SK-N-SH (cell line): ENCODE results near the gene IFI16. TPM values are rescaled to one million over a fixed set of nuclear protein-coding genes. Genes with fewer than 3 reads are reported as not detected.

Experiments
- CTCF ChIA-PET: fragments of 300-600, 350-600 bp; formaldehyde crosslinking; extraction: SDS; loops from one replicate; lab custom pipeline; 2021; lab: Yijun Ruan, JAX
- POLR2A ChIA-PET: fragments of 350-600 bp; sonication (Branson Sonifier 250); formaldehyde crosslinking; extraction: SDS; loops from one replicate; lab custom pipeline; 2020; ENCODE audit warnings: antibody characterized with exemption, inconsistent platforms; lab: Yijun Ruan, JAX
- DNase-seq: peaks from one replicate; pipeline ENCODE4 v3.0.0; 2012
- H2AFZ ChIP-seq: fragments of 200-600 bp; sonication (generic); 2 replicates; pipeline ENCODE4 v1.8.1; 2016; ENCODE audit warnings: antibody characterized with exemption, mild to moderate bottlenecking, low read depth
- H3F3A ChIP-seq: fragments of 200-600 bp; sonication (generic); replicated peaks from 2 replicates; pipeline ENCODE3; 2016; ENCODE audit warnings: antibody characterized with exemption, mild to moderate bottlenecking; ENCODE audit not compliant: insufficient read depth
- H3K27ac ChIP-seq, 2 experiments: fragments of 200-500 bp in 1 of 2; fragments of 200-600 bp in 1 of 2; sonication (Bioruptor generic) in 1 of 2; sonication (generic), shearing (Covaris generic) in 1 of 2; 2 replicates each; pipeline versions ENCODE4 v1.5.1 to v1.6.1; 2014 to 2016; ENCODE audit warnings: low read depth in 2 of 2, inconsistent platforms in 1 of 2, low read length in 1 of 2, mild to moderate bottlenecking in 1 of 2, mixed read lengths in 1 of 2
- H3K27me3 ChIP-seq: fragments of 200-600 bp; sonication (generic), shearing (Covaris generic); 2 replicates; pipeline ENCODE4 v1.6.1; 2016; ENCODE audit warnings: mixed run types; ENCODE audit not compliant: insufficient read depth
- H3K36me3 ChIP-seq, 2 experiments: fragments of 200-500 bp in 1 of 2; fragments of 200-600 bp in 1 of 2; sonication (Bioruptor generic) in 1 of 2; sonication (generic) in 1 of 2; replicated peaks in 1 of 2; 2 replicates each; pipeline versions ENCODE3 to v1.5.1; 2014 to 2016; ENCODE audit warnings: low read length in 1 of 2, mild to moderate bottlenecking in 1 of 2; ENCODE audit not compliant: insufficient read depth in 2 of 2, control insufficient read depth in 1 of 2
- H3K4me1 ChIP-seq, 2 experiments: fragments of 200-500 bp in 1 of 2; fragments of 200-600 bp in 1 of 2; sonication (Bioruptor generic) in 1 of 2; sonication (generic), shearing (Covaris generic) in 1 of 2; 2 replicates each; pipeline versions ENCODE4 v1.5.1 to v1.6.1; 2014 to 2016; ENCODE audit warnings: low read depth in 1 of 2, low read length in 1 of 2, mixed run types in 1 of 2; ENCODE audit not compliant: insufficient read depth in 2 of 2, control insufficient read depth in 1 of 2
- H3K4me2 ChIP-seq: fragments of 200-600 bp; sonication (generic), shearing (Covaris generic); 2 replicates; pipeline ENCODE4 v1.6.1; 2017; ENCODE audit warnings: mixed run types
- H3K4me3 ChIP-seq, 2 experiments: fragments of 200-500 bp in 1 of 2; fragments of 200-600 bp in 1 of 2; sonication (Bioruptor generic) in 1 of 2; sonication (generic), shearing (Covaris generic) in 1 of 2; 2 replicates each; pipeline versions ENCODE4 v1.5.1 to v1.8.1; 2014 to 2016; ENCODE audit warnings: low read depth in 2 of 2, inconsistent platforms in 1 of 2, low read length in 1 of 2, mild to moderate bottlenecking in 1 of 2, mixed read lengths in 1 of 2, moderate library complexity in 1 of 2
- H3K79me2 ChIP-seq: fragments of 200-600 bp; sonication (generic); 2 replicates; pipeline ENCODE4 v1.8.1; 2017; ENCODE audit warnings: mild to moderate bottlenecking; ENCODE audit not compliant: insufficient read depth
- H3K9ac ChIP-seq: fragments of 200-600 bp; sonication (generic); 2 replicates; pipeline ENCODE4 v1.6.1; 2017; ENCODE audit warnings: mixed run types
- H3K9me2 ChIP-seq: fragments of 200-600 bp; sonication (generic); 2 replicates; pipeline ENCODE4 v1.6.1; 2017; ENCODE audit warnings: mixed run types
- H3K9me3 ChIP-seq: fragments of 200-600 bp; sonication (generic); 2 replicates; pipeline ENCODE4 v1.6.1; 2017; ENCODE audit warnings: mixed run types, mild to moderate bottlenecking, moderate library complexity
- H4K20me1 ChIP-seq: fragments of 200-600 bp; sonication (generic); 2 replicates; pipeline ENCODE4 v1.6.1; 2017; ENCODE audit warnings: mild to moderate bottlenecking, mixed run types; ENCODE audit not compliant: insufficient read depth
- CHD2 ChIP-seq: fragments of 150-350 bp; IDR thresholded peaks from 2 replicates; pipeline ENCODE4 v1.6.1; 2018; ENCODE audit warnings: low read length; ENCODE audit not compliant: partially characterized antibody
- ELF1 ChIP-seq: IDR thresholded peaks from 2 replicates; pipeline ENCODE4 v1.4.0; 2012
- EP300 ChIP-seq, 2 experiments: IDR thresholded peaks; 2 replicates each; pipeline versions ENCODE4 v1.4.0 to v1.6.1; 2012; ENCODE audit warnings: borderline replicate concordance in 1 of 2, low read depth in 1 of 2, low read length in 1 of 2
- EZH2phosphoT487 ChIP-seq: fragments of 200-600 bp; sonication (generic); IDR thresholded peaks from 2 replicates; pipeline ENCODE4 v1.6.1; 2017; ENCODE audit warnings: low read depth, mixed run types, mild to moderate bottlenecking, antibody characterized with exemption, moderate library complexity, borderline replicate concordance
- FOSL2 ChIP-seq: IDR thresholded peaks from 2 replicates; pipeline ENCODE4 v1.4.0; 2012; ENCODE audit warnings: low read depth, mild to moderate bottlenecking, moderate library complexity, borderline replicate concordance
- GATA2 ChIP-seq: sonication (generic); formaldehyde crosslinking; IDR thresholded peaks from 2 replicates; pipeline ENCODE4 v1.5.0; 2020; ENCODE audit warnings: mild to moderate bottlenecking, missing genetic modification reagents
- MEF2A ChIP-seq: IDR thresholded peaks from 2 replicates; pipeline ENCODE4 v1.4.0; 2012; ENCODE audit warnings: low read depth, borderline replicate concordance
- NRF1 ChIP-seq: IDR thresholded peaks from 2 replicates; pipeline ENCODE4 v1.6.1; 2012; ENCODE audit warnings: low read depth, mild to moderate bottlenecking, low read length
- POLR2AphosphoS5 ChIP-seq: IDR thresholded peaks from 2 replicates; pipeline ENCODE4 v1.6.1; 2012; ENCODE audit warnings: low read depth, low read length
- REST ChIP-seq: IDR thresholded peaks from 2 replicates; pipeline ENCODE4 v1.6.1; 2012; ENCODE audit warnings: mild to moderate bottlenecking, low read depth, low read length, moderate library complexity
- RXRA ChIP-seq: IDR thresholded peaks from 2 replicates; pipeline ENCODE4 v1.4.0; 2012; ENCODE audit warnings: low read depth, mild to moderate bottlenecking, borderline replicate concordance
- SMC3 ChIP-seq: IDR thresholded peaks from 2 replicates; pipeline ENCODE4 v1.6.1; 2012; ENCODE audit warnings: low read depth, low read length, improper control_type of control experiment
- TCF12 ChIP-seq: IDR thresholded peaks from 2 replicates; pipeline ENCODE4 v1.4.0; 2012
- TEAD4 ChIP-seq: IDR thresholded peaks from 2 replicates; pipeline ENCODE4 v1.4.0; 2012; ENCODE audit warnings: mild to moderate bottlenecking, borderline replicate concordance; ENCODE audit not compliant: insufficient read depth
- USF1 ChIP-seq: IDR thresholded peaks from 2 replicates; pipeline ENCODE4 v1.4.0; 2012; ENCODE audit warnings: low read depth, borderline replicate concordance
- YY1 ChIP-seq: IDR thresholded peaks from 2 replicates; pipeline ENCODE4 v1.4.0; 2012; ENCODE audit warnings: low read depth, mild to moderate bottlenecking
- WGBS: methylation state at CpG from one replicate; pipeline ENCODE4 v1.1.6; 2017; ENCODE audit warnings: low lambda C conversion rate; 5-methylcytosine and 5-hydroxymethylcytosine counted together
- polyA plus RNA-seq, 3 experiments: library from polyadenylated mRNA; depleted of rRNA; stranded (reverse); fragments of >200 nt; gene quantifications; 2 replicates each; pipeline ENCODE4 v1.2.3, GENCODE V29; 2012
- TF ChIP-seq, protein P1 (sequence below): fragments of 150-350 bp; IDR thresholded peaks from 2 replicates; pipeline ENCODE4 v1.6.1; 2016; ENCODE audit warnings: mild to moderate bottlenecking, low read depth, low read length
- TF ChIP-seq, protein P2 (sequence below): fragments of 200-600 bp; sonication (generic); IDR thresholded peaks from 2 replicates; pipeline ENCODE4 v1.6.1; 2017; ENCODE audit warnings: antibody characterized with exemption, mild to moderate bottlenecking, moderate library complexity

IFI16 gene
- polyA plus RNA-seq, 1 of the 3 experiments (the other 2 are of a cell fraction) = 56.1 TPM

- Histone ChIP-seq H3K36me3 (peaks cover 45 to 80% of the 10 kb centered on the region in 2 experiments), H3K27ac (no peak overlapping the region), H3K9me2 (no peaks in the 10 kb centered on the region), H3K9me3 (no peaks in the 10 kb centered on the region), H3K4me2 (no peak overlapping the region), H3K9ac (no peak overlapping the region), H3F3A (no peaks in the 10 kb centered on the region), H3K4me1 (no peaks in the 10 kb centered on the region), H4K20me1 (no peaks in the 10 kb centered on the region), H2AFZ (no peak overlapping the region), H3K79me2 (peaks cover 50% of the 10 kb centered on the region), H3K27me3 (no peaks in the 10 kb centered on the region), H3K4me3 (no peak overlapping the region)
- POLR2A ChIA-PET = no interaction called here
- CTCF ChIA-PET = no interaction called here
- WGBS = 80% methylated on average over 1 of the region's 1 CpG
- no peak for DNase-seq
- TF ChIP-seq ELF1 (no peak), USF1 (no peak), TEAD4 (no peak), EP300 (IDR thresholded peaks at IDR 0.05; ENCODE audit: borderline replicate concordance in 1 of 2, low read depth in 1 of 2, low read length in 1 of 2) (no peak), FOSL2 (no peak), SMC3 (no peak), GATA2 (no peak), TCF12 (no peak), REST (no peak), NRF1 (no peak), EZH2phosphoT487 (no peak), MEF2A (no peak), CHD2 (no peak), RXRA (no peak), POLR2AphosphoS5 (no peak), YY1 (no peak)
- TF ChIP-seq, protein P1, sequence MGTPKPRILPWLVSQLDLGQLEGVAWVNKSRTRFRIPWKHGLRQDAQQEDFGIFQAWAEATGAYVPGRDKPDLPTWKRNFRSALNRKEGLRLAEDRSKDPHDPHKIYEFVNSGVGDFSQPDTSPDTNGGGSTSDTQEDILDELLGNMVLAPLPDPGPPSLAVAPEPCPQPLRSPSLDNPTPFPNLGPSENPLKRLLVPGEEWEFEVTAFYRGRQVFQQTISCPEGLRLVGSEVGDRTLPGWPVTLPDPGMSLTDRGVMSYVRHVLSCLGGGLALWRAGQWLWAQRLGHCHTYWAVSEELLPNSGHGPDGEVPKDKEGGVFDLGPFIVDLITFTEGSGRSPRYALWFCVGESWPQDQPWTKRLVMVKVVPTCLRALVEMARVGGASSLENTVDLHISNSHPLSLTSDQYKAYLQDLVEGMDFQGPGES = no peak
- TF ChIP-seq, protein P2, sequence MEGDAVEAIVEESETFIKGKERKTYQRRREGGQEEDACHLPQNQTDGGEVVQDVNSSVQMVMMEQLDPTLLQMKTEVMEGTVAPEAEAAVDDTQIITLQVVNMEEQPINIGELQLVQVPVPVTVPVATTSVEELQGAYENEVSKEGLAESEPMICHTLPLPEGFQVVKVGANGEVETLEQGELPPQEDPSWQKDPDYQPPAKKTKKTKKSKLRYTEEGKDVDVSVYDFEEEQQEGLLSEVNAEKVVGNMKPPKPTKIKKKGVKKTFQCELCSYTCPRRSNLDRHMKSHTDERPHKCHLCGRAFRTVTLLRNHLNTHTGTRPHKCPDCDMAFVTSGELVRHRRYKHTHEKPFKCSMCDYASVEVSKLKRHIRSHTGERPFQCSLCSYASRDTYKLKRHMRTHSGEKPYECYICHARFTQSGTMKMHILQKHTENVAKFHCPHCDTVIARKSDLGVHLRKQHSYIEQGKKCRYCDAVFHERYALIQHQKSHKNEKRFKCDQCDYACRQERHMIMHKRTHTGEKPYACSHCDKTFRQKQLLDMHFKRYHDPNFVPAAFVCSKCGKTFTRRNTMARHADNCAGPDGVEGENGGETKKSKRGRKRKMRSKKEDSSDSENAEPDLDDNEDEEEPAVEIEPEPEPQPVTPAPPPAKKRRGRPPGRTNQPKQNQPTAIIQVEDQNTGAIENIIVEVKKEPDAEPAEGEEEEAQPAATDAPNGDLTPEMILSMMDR = no peak
Measured at GRCh38 chr1:159030311-159030710, 20.6 kb downstream of the IFI16 start.
